PC-9 (cell line): ENCODE results near the gene NAPB.

ENCODE experiments used
- CTCF ChIP-seq: fragments of 200-600 bp; sonication (generic); conservative IDR thresholded peaks from 2 replicates; pipeline ENCODE4 v1.6.1; 2017; ENCODE audit warnings: mixed run types, antibody characterized with exemption, mild to moderate bottlenecking, moderate library complexity
- EZH2 ChIP-seq: fragments of 200-600 bp; sonication (generic); IDR thresholded peaks from 2 replicates; pipeline ENCODE4 v1.8.0; 2017; ENCODE audit warnings: antibody characterized with exemption, low read depth

- TF ChIP-seq CTCF: peak; percentile 85
- TF ChIP-seq EZH2: no peak
Observed at GRCh38 chr20:23340524-23340923, 80.8 kb downstream of the NAPB start.
